Lower lobe of right lung (tissue), 2 donors: Measurements from ENCODE around the gene RBM44. TPM values are rescaled to one million over a fixed set of nuclear protein-coding genes. Genes with fewer than 3 reads are reported as not detected.

Source experiments
- ATAC-seq, 2 donors: fragments of 200-7000 bp; cut with Tn5 transposase; one replicate each; pipeline ENCODE4 v1.9.1; 2020 to 2022; ENCODE audit warnings: mild to moderate bottlenecking in 2 of 2, moderate library complexity in 2 of 2
- DNase-seq: peaks from one replicate; pipeline ENCODE4 v3.0.0-alpha.2; 2020
- H3K27ac ChIP-seq: fragments of 200-600 bp; one replicate; pipeline ENCODE4 v1.8.0; 2022
- H3K27me3 ChIP-seq: fragments of 200-600 bp; one replicate; pipeline ENCODE4 v1.8.0; 2022; ENCODE audit warnings: low read depth
- H3K36me3 ChIP-seq: fragments of 200-600 bp; one replicate; pipeline ENCODE4 v1.8.0; 2022; ENCODE audit warnings: mild to moderate bottlenecking
- H3K4me1 ChIP-seq: fragments of 200-600 bp; one replicate; pipeline ENCODE4 v1.8.0; 2022
- H3K4me3 ChIP-seq: fragments of 200-600 bp; one replicate; pipeline ENCODE4 v1.8.0; 2022; ENCODE audit warnings: mild to moderate bottlenecking
- H3K9me3 ChIP-seq: fragments of 200-600 bp; one replicate; pipeline ENCODE4 v1.8.0; 2022
- CTCF ChIP-seq: fragments of 200-600 bp; IDR thresholded peaks from one replicate; pipeline ENCODE4 v1.8.0; 2022; ENCODE audit warnings: antibody characterized with exemption, mild to moderate bottlenecking
- intact Hi-C: fragments of 100-400 bp; cut with DNase I; formaldehyde crosslinking; loops from one replicate; pipeline ENCODE4 v1.11.0; 2022
- total RNA-seq: library from RNA; stranded (reverse); fragmentation: NEBNext Ultra II Directional; extraction: Animal tissue kit (Norgen Biotek cat#: 25700); gene quantifications from one replicate; pipeline ENCODE4 v1.2.1, GENCODE V29; 2021
- donor health status: DM: no; HTN: yes; CAD: no; lungs with severe emphysema.

Gene RBM44
- total RNA-seq, 1 donor from 2014 or later: 0.59 TPM

DNA sequence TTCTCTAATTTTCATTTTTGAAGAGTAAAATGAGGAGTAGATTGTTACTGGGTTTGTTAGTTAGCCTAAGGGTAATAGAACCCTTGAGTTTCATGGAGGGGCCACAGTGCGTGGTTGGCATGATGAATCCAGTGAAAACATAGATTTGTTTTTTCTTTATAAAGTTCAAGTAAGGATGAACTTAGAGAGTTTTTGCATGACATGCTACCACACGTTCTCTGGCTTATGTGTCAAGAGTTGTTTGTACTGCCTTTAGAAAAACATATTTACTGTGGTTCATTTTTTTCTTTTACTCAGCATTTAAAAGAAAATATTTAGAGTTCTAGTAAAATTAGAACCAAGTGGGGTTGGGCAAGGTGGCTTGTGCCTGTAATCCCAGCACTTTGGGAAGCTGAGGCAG is 21.8 kb downstream of the RBM44 start:
- ATAC-seq (no peak), DNase-seq (no peak)
- no peaks in the 10 kb centered on the region for H3K36me3 ChIP-seq
- intact Hi-C loops: no loop called here
- no peak overlapping the region for H3K4me3 ChIP-seq
- H3K27ac ChIP-seq: no peak overlapping the region
- no peak for TF ChIP-seq CTCF
- H3K4me1 ChIP-seq: no peaks in the 10 kb centered on the region
- no peaks in the 10 kb centered on the region for H3K27me3 ChIP-seq
- H3K9me3 ChIP-seq: no peaks in the 10 kb centered on the region

GRCh38 chr2:237823544-237823943 is 25.0 kb downstream of the RBM44 start:
- H3K27me3 ChIP-seq: no peaks in the 10 kb centered on the region
- no peaks in the 10 kb centered on the region for H3K4me1 ChIP-seq
- no peak for ATAC-seq
- no peaks in the 10 kb centered on the region for H3K9me3 ChIP-seq
- no peak overlapping the region for H3K27ac ChIP-seq
- TF ChIP-seq CTCF: no peak
- intact Hi-C loops: no loop called here
- DNase-seq: no peak
- H3K36me3 ChIP-seq: no peaks in the 10 kb centered on the region
- H3K4me3 ChIP-seq: no peak overlapping the region

GRCh38 chr2:237824085-237824484 is 25.5 kb downstream of the RBM44 start:
- intact Hi-C loops: no loop called here
- no peak overlapping the region for H3K27ac ChIP-seq
- ATAC-seq (no peak), DNase-seq (no peak)
- TF ChIP-seq CTCF: no peak
- H3K36me3 ChIP-seq: no peaks in the 10 kb centered on the region
- H3K4me3 ChIP-seq: no peak overlapping the region
- no peaks in the 10 kb centered on the region for H3K9me3 ChIP-seq
- H3K4me1 ChIP-seq: no peaks in the 10 kb centered on the region
- H3K27me3 ChIP-seq: no peaks in the 10 kb centered on the region

GRCh38 chr2:237827421-237827987 is 28.9 kb downstream of the RBM44 start:
- intact Hi-C loops: no loop called here
- no peaks in the 10 kb centered on the region for H3K27me3 ChIP-seq
- DNase-seq (no peak), ATAC-seq (no peak)
- H3K36me3 ChIP-seq: no peaks in the 10 kb centered on the region
- no peak for TF ChIP-seq CTCF
- H3K27ac ChIP-seq: no peak overlapping the region
- no peaks in the 10 kb centered on the region for H3K9me3 ChIP-seq
- no peak overlapping the region for H3K4me3 ChIP-seq
- H3K4me1 ChIP-seq: no peaks in the 10 kb centered on the region

DNA sequence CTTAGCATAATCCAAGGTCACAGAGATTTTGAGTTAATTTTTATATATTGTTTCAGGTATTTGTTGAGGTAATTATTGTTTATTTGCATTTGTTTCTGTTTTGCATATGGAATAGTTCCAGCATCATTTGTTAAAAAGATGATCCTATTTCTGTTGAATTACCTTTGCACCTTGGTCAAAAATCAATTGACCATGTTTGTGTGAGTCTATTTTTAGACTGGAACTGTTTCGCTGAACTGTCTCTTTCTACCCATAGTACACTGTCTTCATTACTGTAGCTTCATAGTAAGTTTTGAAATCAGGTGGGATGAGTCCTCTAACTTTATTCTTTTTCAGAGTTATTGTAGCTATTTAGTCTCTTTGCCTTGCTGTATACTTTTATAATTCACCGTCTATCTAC is 31.9 kb downstream of the RBM44 start:
- TF ChIP-seq CTCF: no peak
- ATAC-seq: no peak
- Histone ChIP-seq H3K4me1 (no peaks in the 10 kb centered on the region), H3K4me3 (no peak overlapping the region), H3K36me3 (no peaks in the 10 kb centered on the region), H3K27ac (no peak overlapping the region), H3K27me3 (no peaks in the 10 kb centered on the region), H3K9me3 (no peaks in the 10 kb centered on the region)
- intact Hi-C loops: no loop called here
- DNase-seq: no peak

GRCh38 chr2:237833546-237833945 is 35.0 kb downstream of the RBM44 start:
- ATAC-seq (no peak), DNase-seq (no peak)
- H3K4me3 ChIP-seq: no peak overlapping the region
- intact Hi-C loops: no loop called here
- H3K36me3 ChIP-seq: no peaks in the 10 kb centered on the region
- no peaks in the 10 kb centered on the region for H3K27me3 ChIP-seq
- no peaks in the 10 kb centered on the region for H3K4me1 ChIP-seq
- H3K27ac ChIP-seq: no peak overlapping the region
- TF ChIP-seq CTCF: no peak
- no peaks in the 10 kb centered on the region for H3K9me3 ChIP-seq
